CD14-positive monocyte (primary cell): ENCODE measurements around the gene POLG. TPM values are rescaled to one million over a fixed set of nuclear protein-coding genes. Genes with fewer than 3 reads are reported as not detected.

Experiments
- DNase-seq, 3 donors: peaks; one replicate each; pipeline ENCODE4 v3.0.0-alpha.2; 2011 to 2022
- H2AFZ ChIP-seq: 2 replicates; pipeline ENCODE4 v1.6.0; 2012; ENCODE audit warnings: mild to moderate bottlenecking, low read depth, low read length, inconsistent platforms; ENCODE audit not compliant: insufficient read depth, poor library complexity, severe bottlenecking
- H3K27ac ChIP-seq, 2 donors: 1 replicate in 1 of 2; 2 replicates in 1 of 2; pipeline ENCODE4 v1.5.1; 2012 to 2013; ENCODE audit warnings: low read length in 2 of 2, control low read depth in 1 of 2, inconsistent platforms in 1 of 2, low read depth in 1 of 2, mild to moderate bottlenecking in 1 of 2
- H3K27me3 ChIP-seq, 2 donors: one replicate each; pipeline versions ENCODE4 v1.6.0 to v1.6.1; 2011 to 2013; ENCODE audit warnings: low read length in 2 of 2; ENCODE audit not compliant: control insufficient read depth in 2 of 2, insufficient read depth in 2 of 2
- H3K36me3 ChIP-seq, 2 donors: replicated peaks in 1 of 2; 1 replicate in 1 of 2; 2 replicates in 1 of 2; pipeline versions ENCODE4 v1.5.1 to v1.6.1; 2012 to 2013; ENCODE audit warnings: low read length in 2 of 2, control low read depth in 1 of 2, inconsistent platforms in 1 of 2, mild to moderate bottlenecking in 1 of 2; ENCODE audit not compliant: insufficient read depth in 2 of 2, control insufficient read depth in 1 of 2
- H3K4me1 ChIP-seq, 2 donors: 1 replicate in 1 of 2; 2 replicates in 1 of 2; pipeline versions ENCODE4 v1.5.1 to v1.6.1; 2012 to 2013; ENCODE audit warnings: low read length in 2 of 2, control low read depth in 1 of 2, inconsistent platforms in 1 of 2, mild to moderate bottlenecking in 1 of 2, moderate library complexity in 1 of 2; ENCODE audit not compliant: insufficient read depth in 2 of 2, control insufficient read depth in 1 of 2
- H3K4me2 ChIP-seq: replicated peaks from 2 replicates; pipeline ENCODE3; 2012; ENCODE audit warnings: low read length, moderate library complexity, mild to moderate bottlenecking; ENCODE audit not compliant: poor library complexity, severe bottlenecking; ENCODE audit errors: extremely low read depth
- H3K4me3 ChIP-seq, 3 experiments: fragments of 200-600 bp in 1 of 3; sonication (generic) in 1 of 3; replicated peaks in 1 of 3; 1 replicate in 2 of 3; 2 replicates in 1 of 3; pipeline ENCODE4 v1.5.1; 2011 to 2013; ENCODE audit warnings: low read length in 3 of 3, mild to moderate bottlenecking in 3 of 3, control low read depth in 2 of 3, low read depth in 2 of 3, inconsistent platforms in 1 of 3, moderate library complexity in 1 of 3
- H3K79me2 ChIP-seq: 2 replicates; pipeline ENCODE4 v1.6.0; 2012; ENCODE audit warnings: mild to moderate bottlenecking, control low read depth, inconsistent platforms, low read length, moderate library complexity; ENCODE audit not compliant: insufficient read depth
- H3K9ac ChIP-seq: 2 replicates; pipeline ENCODE4 v1.6.0; 2017; ENCODE audit warnings: low read length, mild to moderate bottlenecking; ENCODE audit not compliant: insufficient read depth, poor library complexity, severe bottlenecking
- H3K9me3 ChIP-seq, 2 donors: replicated peaks in 1 of 2; 1 replicate in 1 of 2; 2 replicates in 1 of 2; pipeline versions ENCODE4 v1.5.1 to v1.6.1; 2012 to 2013; ENCODE audit warnings: low read length in 2 of 2, control low read depth in 1 of 2; ENCODE audit not compliant: control insufficient read depth in 1 of 2, insufficient read depth in 1 of 2
- H4K20me1 ChIP-seq: 2 replicates; pipeline ENCODE4 v1.6.0; 2012; ENCODE audit warnings: mild to moderate bottlenecking, low read length, control low read depth, moderate library complexity; ENCODE audit not compliant: insufficient read depth
- H3K27ac Mint-ChIP-seq, 7 donors: one replicate each; pipeline ENCODE4 v1.8.0; 2020; ENCODE audit warnings: mild to moderate bottlenecking in 7 of 7, mixed read lengths in 7 of 7, moderate library complexity in 6 of 7, inconsistent platforms in 2 of 7
- H3K27me3 Mint-ChIP-seq, 3 donors: one replicate each; pipeline ENCODE4 v1.8.0; 2021 to 2022; ENCODE audit warnings: low read depth in 3 of 3, mild to moderate bottlenecking in 3 of 3, mixed read lengths in 3 of 3, moderate library complexity in 3 of 3, inconsistent platforms in 1 of 3
- H3K36me3 Mint-ChIP-seq, 2 donors: one replicate each; pipeline ENCODE4 v1.8.0; 2020; ENCODE audit warnings: mixed read lengths in 2 of 2, inconsistent platforms in 1 of 2, mild to moderate bottlenecking in 1 of 2
- H3K4me1 Mint-ChIP-seq: one replicate; pipeline ENCODE4 v1.8.0; 2020; ENCODE audit warnings: mild to moderate bottlenecking, mixed read lengths
- H3K4me3 Mint-ChIP-seq, 2 donors: one replicate each; pipeline ENCODE4 v1.8.0; 2020; ENCODE audit warnings: mild to moderate bottlenecking in 2 of 2, mixed read lengths in 2 of 2, moderate library complexity in 1 of 2
- H3K9me3 Mint-ChIP-seq, 7 donors: one replicate each; pipeline ENCODE4 v1.8.0; 2020 to 2022; ENCODE audit warnings: mixed read lengths in 7 of 7, mild to moderate bottlenecking in 6 of 7, moderate library complexity in 6 of 7, inconsistent platforms in 2 of 7
- WGBS: methylation state at CpG from one replicate; pipeline ENCODE4 v1.1.5; 2013; ENCODE audit warnings: missing lambda C conversion rate; ENCODE audit not compliant: insufficient coverage; 5-methylcytosine and 5-hydroxymethylcytosine counted together
- intact Hi-C, 2 donors: fragments of 100-400 bp; cut with micrococcal nuclease; formaldehyde crosslinking; loops; one replicate each; pipeline versions ENCODE4 v1.15.0 to v1.15.1; 2023
- polyA plus RNA-seq, 3 donors: library from polyadenylated mRNA; depleted of rRNA in 1 of 3; unstranded in 2 of 3; stranded (reverse) in 1 of 3; fragments of 300-500 nt in 2 of 3; fragments of >200 nt in 1 of 3; fragmentation: Illumina TruSeq in 2 of 3; gene quantifications; 1 replicate in 2 of 3; 2 replicates in 1 of 3; pipeline ENCODE4 v1.2.3, GENCODE V29; 2012 to 2021
- TF ChIP-seq, protein P1 (sequence below): fragments of 200-600 bp; IDR thresholded peaks from one replicate; pipeline ENCODE4 v1.8.0; 2022; ENCODE audit warnings: antibody characterized with exemption, mild to moderate bottlenecking

Gene POLG
- polyA plus RNA-seq, 3 donors: 19.2 to 66.7 (median 21.6) TPM

DNA sequence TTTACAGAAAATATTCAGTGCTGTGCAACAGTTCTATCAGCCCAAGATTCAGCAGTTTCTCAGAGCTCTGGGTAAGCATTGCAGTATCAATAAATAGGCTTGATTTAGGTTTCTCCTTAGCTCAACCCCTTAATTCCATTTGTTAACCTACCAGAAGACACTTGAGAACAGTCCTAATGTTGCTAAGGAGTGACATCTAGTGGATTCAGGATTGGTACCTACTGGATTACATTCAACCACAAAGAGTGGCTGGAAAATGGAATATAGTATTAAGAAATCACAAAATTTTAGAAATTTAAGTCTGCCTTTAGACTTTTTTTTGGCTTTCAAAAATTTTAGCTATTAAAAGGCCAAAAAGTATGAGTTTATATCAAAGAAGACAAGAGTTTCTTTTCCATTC lies 34.7 kb downstream of the POLG start:
- Histone ChIP-seq H3K79me2 (no peaks in the 10 kb centered on the region), H3K9me3 (no peaks in the 10 kb centered on the region), H3K27ac (no peak overlapping the region), H2AFZ (no peak overlapping the region), H3K27me3 (no peaks in the 10 kb centered on the region), H4K20me1 (no peaks in the 10 kb centered on the region), H3K9ac (no peak overlapping the region), H3K4me1 (no peaks in the 10 kb centered on the region), H3K4me2 (no peak overlapping the region), H3K4me3 (no peak overlapping the region), H3K36me3 (peaks cover 23 to 56% of the 10 kb centered on the region in 2 donors)
- TF ChIP-seq, protein P1, sequence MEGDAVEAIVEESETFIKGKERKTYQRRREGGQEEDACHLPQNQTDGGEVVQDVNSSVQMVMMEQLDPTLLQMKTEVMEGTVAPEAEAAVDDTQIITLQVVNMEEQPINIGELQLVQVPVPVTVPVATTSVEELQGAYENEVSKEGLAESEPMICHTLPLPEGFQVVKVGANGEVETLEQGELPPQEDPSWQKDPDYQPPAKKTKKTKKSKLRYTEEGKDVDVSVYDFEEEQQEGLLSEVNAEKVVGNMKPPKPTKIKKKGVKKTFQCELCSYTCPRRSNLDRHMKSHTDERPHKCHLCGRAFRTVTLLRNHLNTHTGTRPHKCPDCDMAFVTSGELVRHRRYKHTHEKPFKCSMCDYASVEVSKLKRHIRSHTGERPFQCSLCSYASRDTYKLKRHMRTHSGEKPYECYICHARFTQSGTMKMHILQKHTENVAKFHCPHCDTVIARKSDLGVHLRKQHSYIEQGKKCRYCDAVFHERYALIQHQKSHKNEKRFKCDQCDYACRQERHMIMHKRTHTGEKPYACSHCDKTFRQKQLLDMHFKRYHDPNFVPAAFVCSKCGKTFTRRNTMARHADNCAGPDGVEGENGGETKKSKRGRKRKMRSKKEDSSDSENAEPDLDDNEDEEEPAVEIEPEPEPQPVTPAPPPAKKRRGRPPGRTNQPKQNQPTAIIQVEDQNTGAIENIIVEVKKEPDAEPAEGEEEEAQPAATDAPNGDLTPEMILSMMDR: no peak
- H3K36me3 Mint-ChIP-seq: peaks cover 48 to 76% of the 10 kb centered on the region in 2 donors
- H3K27me3 Mint-ChIP-seq: no peaks in the 10 kb centered on the region
- H3K27ac Mint-ChIP-seq: no peak overlapping the region
- intact Hi-C loops: no loop called here
- no peak overlapping the region for H3K4me3 Mint-ChIP-seq
- H3K4me1 Mint-ChIP-seq: no peaks in the 10 kb centered on the region
- DNase-seq: no peak
- H3K9me3 Mint-ChIP-seq: peaks cover 0 to 2% (median 0%) of the 10 kb centered on the region in 7 donors

GRCh38 chr15:89293012-89293411 lies 41.6 kb downstream of the POLG start:
- H3K36me3 Mint-ChIP-seq: peaks cover 55 to 79% of the 10 kb centered on the region in 2 donors
- H3K27ac Mint-ChIP-seq: peak overlapping the region in 1 of 7 donors; percentile 60
- peaks cover 35 to 68% of the 10 kb centered on the region in 2 donors for H3K36me3 ChIP-seq

More at GRCh38 chr15:89293012-89293411, 41.6 kb downstream of the POLG start:
- Histone ChIP-seq H2AFZ (no peak overlapping the region), H3K4me1 (no peaks in the 10 kb centered on the region), H3K9me3 (no peaks in the 10 kb centered on the region), H3K4me2 (no peak overlapping the region), H3K4me3 (no peak overlapping the region), H3K79me2 (no peaks in the 10 kb centered on the region), H3K27me3 (no peaks in the 10 kb centered on the region), H3K9ac (no peak overlapping the region), H3K27ac (no peak overlapping the region), H4K20me1 (no peaks in the 10 kb centered on the region)
- TF ChIP-seq, protein P1: no peak
- no peaks in the 10 kb centered on the region for H3K4me1 Mint-ChIP-seq
- intact Hi-C loops: no loop called here
- no peak for DNase-seq
- H3K27me3 Mint-ChIP-seq: peaks cover 0 to 3% (median 0%) of the 10 kb centered on the region in 3 donors
- peaks cover 0 to 2% (median 0%) of the 10 kb centered on the region in 7 donors for H3K9me3 Mint-ChIP-seq
- no peak overlapping the region for H3K4me3 Mint-ChIP-seq
- WGBS: no CpG with 5 or more reads among the region's 2 CpGs
